ENCODE results near the gene EIF4ENIF1. TPM values are rescaled to one million over a fixed set of nuclear protein-coding genes. Genes with fewer than 3 reads are reported as not detected.
A peak's percentile ranks its signal among the peaks of the same experiment; 100 is the strongest.

Gene EIF4ENIF1
- total RNA-seq, 2 experiments from 2014 or later, result 9.4 to 10.6 TPM

DNA sequence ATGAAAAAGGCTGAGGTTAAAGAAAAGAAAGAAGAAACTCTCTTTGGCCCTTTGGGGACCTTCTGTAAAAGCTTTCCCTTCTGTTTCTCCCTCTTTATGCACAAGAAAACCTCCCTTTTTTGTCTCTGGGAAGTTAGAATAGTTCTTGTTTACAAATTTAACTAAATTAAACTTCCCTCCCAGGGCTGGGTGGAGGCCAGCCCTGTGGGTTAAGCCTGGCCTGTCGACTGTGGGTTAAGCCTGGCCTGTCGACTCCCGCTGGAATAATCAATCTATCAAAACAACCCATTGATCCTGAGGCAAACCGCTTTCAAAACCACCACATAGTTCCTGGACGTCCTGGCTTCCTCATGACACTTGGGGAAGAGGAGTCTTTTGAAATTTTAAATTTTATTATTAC is 91.4 kb downstream of the EIF4ENIF1 start:
- H3K9me3 ChIP-seq (ENCODE audit: control insufficient read depth in 1 of 2, insufficient read depth in 1 of 2, low read length in 2 of 2), result no peaks in the 10 kb centered on the region
- TF ChIP-seq, protein P1, sequence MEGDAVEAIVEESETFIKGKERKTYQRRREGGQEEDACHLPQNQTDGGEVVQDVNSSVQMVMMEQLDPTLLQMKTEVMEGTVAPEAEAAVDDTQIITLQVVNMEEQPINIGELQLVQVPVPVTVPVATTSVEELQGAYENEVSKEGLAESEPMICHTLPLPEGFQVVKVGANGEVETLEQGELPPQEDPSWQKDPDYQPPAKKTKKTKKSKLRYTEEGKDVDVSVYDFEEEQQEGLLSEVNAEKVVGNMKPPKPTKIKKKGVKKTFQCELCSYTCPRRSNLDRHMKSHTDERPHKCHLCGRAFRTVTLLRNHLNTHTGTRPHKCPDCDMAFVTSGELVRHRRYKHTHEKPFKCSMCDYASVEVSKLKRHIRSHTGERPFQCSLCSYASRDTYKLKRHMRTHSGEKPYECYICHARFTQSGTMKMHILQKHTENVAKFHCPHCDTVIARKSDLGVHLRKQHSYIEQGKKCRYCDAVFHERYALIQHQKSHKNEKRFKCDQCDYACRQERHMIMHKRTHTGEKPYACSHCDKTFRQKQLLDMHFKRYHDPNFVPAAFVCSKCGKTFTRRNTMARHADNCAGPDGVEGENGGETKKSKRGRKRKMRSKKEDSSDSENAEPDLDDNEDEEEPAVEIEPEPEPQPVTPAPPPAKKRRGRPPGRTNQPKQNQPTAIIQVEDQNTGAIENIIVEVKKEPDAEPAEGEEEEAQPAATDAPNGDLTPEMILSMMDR (IDR thresholded peaks at IDR 0.05), result no peak
- ChIA-PET CTCF (interaction anchor here (1.3 kb wide), 1 partner anchor 52 kb away, joined by 5 read pairs; the partner anchor contains the start of gene PATZ1), POLR2A (interaction anchor here (1.1 to 3.8 kb wide), 3 partner anchors 51 to 264 kb away, joined by 3 to 37 read pairs (median 4); partner anchors contain the start of genes PATZ1 and PISD)
- H3K4me3 ChIP-seq (ENCODE audit: low read length), result no peak overlapping the region
- peak overlapping the region; percentile 79 for H3K4me3 Mint-ChIP-seq
- no peak overlapping the region for H3K27ac Mint-ChIP-seq
- no peaks in the 10 kb centered on the region for H3K27me3 ChIP-seq (ENCODE audit: control insufficient read depth in 1 of 2, insufficient read depth in 2 of 2, low read length in 2 of 2)
- peaks cover 18% of the 10 kb centered on the region for H3K4me1 Mint-ChIP-seq (ENCODE audit: low read depth)
- H3K36me3 Mint-ChIP-seq (ENCODE audit: low read depth), result peaks cover 25% of the 10 kb centered on the region
- H3K36me3 ChIP-seq (ENCODE audit: insufficient read depth, low read length), result peaks cover 3% of the 10 kb centered on the region
- H3K27me3 Mint-ChIP-seq, result no peaks in the 10 kb centered on the region
- DNase-seq (no peak), ATAC-seq (ENCODE audit: poor library complexity) (no peak)
- intact Hi-C loops (cut with DNase I, micrococcal nuclease), result loop anchor here in 1 of 2 experiments (2.0 to 5.0 kb wide), 2 partner anchors 91 to 354 kb away; partner anchors contain the start of genes DEPDC5, EIF4ENIF1 and PRR14L
- H3K27ac ChIP-seq (ENCODE audit: low read depth in 1 of 2, low read length in 2 of 2), result no peak overlapping the region
- H3K9me3 Mint-ChIP-seq, result no peaks in the 10 kb centered on the region
- peaks cover 22% of the 10 kb centered on the region for H3K4me1 ChIP-seq (ENCODE audit: insufficient read depth, low read length)

DNA sequence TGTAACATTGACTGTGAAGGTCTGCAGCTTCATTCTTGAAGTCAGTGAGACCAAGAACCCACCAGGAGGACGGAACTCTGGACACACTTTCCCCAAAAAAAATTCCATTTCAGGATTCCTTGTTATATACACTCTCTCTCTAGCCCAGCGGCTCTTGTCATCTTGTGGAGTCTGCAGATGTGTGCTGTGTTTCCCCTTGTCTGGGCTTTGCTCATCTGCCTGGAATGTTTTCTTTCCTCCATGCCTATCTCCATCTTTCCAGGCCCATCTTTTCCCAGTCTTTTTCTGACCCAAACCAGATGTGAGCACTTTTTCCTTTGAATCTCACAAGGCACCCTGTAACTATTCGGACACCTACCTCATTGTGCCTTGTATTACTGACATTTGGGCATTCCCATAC is 95.3 kb downstream of the EIF4ENIF1 start:
- no peak for ATAC-seq (ENCODE audit: poor library complexity)
- ChIA-PET CTCF (no interaction called here), POLR2A (no interaction called here)
- Histone ChIP-seq H3K27ac (ENCODE audit: low read depth in 1 of 2, low read length in 2 of 2) (no peak overlapping the region), H3K27me3 (ENCODE audit: control insufficient read depth in 1 of 2, insufficient read depth in 2 of 2, low read length in 2 of 2) (no peaks in the 10 kb centered on the region), H3K4me3 (ENCODE audit: low read length) (no peak overlapping the region), H3K4me1 (ENCODE audit: insufficient read depth, low read length) (peaks cover 5% of the 10 kb centered on the region), H3K36me3 (ENCODE audit: insufficient read depth, low read length) (no peaks in the 10 kb centered on the region), H3K9me3 (ENCODE audit: control insufficient read depth in 1 of 2, insufficient read depth in 1 of 2, low read length in 2 of 2) (no peaks in the 10 kb centered on the region)
- peaks cover under 1% of the 10 kb centered on the region for H3K36me3 Mint-ChIP-seq (ENCODE audit: low read depth)
- H3K9me3 Mint-ChIP-seq, result no peaks in the 10 kb centered on the region
- DNase-seq, result no peak
- no peaks in the 10 kb centered on the region for H3K4me1 Mint-ChIP-seq (ENCODE audit: low read depth)
- no peak overlapping the region for H3K27ac Mint-ChIP-seq
- intact Hi-C loops (cut with DNase I, micrococcal nuclease), result no loop called here
- TF ChIP-seq, protein P1 (IDR thresholded peaks at IDR 0.05), result no peak
- H3K4me3 Mint-ChIP-seq, result no peak overlapping the region
- H3K27me3 Mint-ChIP-seq, result no peaks in the 10 kb centered on the region

DNA sequence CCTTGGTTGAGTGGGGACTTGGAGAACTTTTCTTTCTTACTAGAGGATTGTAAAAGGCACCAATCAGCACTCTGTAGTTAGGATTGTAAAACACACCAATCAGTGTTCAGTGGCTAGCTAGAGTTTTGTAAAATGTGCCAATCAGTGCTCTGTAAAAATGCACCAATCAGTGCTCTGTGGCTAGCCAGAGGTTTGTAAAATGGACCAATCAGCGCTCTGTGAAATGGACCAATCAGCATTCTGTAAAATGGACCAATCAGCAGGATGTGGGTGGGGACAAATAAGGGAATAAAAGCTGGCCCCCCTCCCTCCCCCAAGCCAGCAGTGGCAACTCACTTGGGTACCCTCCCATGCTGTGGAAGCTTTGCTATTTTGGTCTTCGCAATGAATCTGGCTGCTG is 95.7 kb downstream of the EIF4ENIF1 start:
- no peak overlapping the region for H3K4me3 ChIP-seq (ENCODE audit: low read length)
- DNase-seq, result no peak
- no peak for ATAC-seq (ENCODE audit: poor library complexity)
- H3K4me1 Mint-ChIP-seq (ENCODE audit: low read depth), result no peaks in the 10 kb centered on the region
- H3K4me1 ChIP-seq (ENCODE audit: insufficient read depth, low read length), result peaks cover 2% of the 10 kb centered on the region
- ChIA-PET POLR2A (no interaction called here), CTCF (no interaction called here)
- H3K9me3 Mint-ChIP-seq, result no peaks in the 10 kb centered on the region
- H3K27me3 ChIP-seq (ENCODE audit: control insufficient read depth in 1 of 2, insufficient read depth in 2 of 2, low read length in 2 of 2), result no peaks in the 10 kb centered on the region
- no peak overlapping the region for H3K4me3 Mint-ChIP-seq
- no peaks in the 10 kb centered on the region for H3K36me3 ChIP-seq (ENCODE audit: insufficient read depth, low read length)
- intact Hi-C loops (cut with DNase I, micrococcal nuclease), result no loop called here
- TF ChIP-seq, protein P1 (IDR thresholded peaks at IDR 0.05), result no peak
- no peaks in the 10 kb centered on the region for H3K27me3 Mint-ChIP-seq
- no peaks in the 10 kb centered on the region for H3K36me3 Mint-ChIP-seq (ENCODE audit: low read depth)
- H3K27ac ChIP-seq (ENCODE audit: low read depth in 1 of 2, low read length in 2 of 2), result no peak overlapping the region
- H3K9me3 ChIP-seq (ENCODE audit: control insufficient read depth in 1 of 2, insufficient read depth in 1 of 2, low read length in 2 of 2), result no peaks in the 10 kb centered on the region
- no peak overlapping the region for H3K27ac Mint-ChIP-seq

Other genes with a start within 250 kb of the EIF4ENIF1 start
- 1,000 to 10,000 TPM; 1,063 to 1,072 TPM for gene PIK3IP1, start 197.4 kb downstream of the EIF4ENIF1 start, total RNA-seq
- gene PATZ1, start 143.5 kb downstream of the EIF4ENIF1 start, total RNA-seq, result 10 to 100 TPM; 54.4 to 58.3 TPM
- gene DRG1, start 90.2 kb downstream of the EIF4ENIF1 start, total RNA-seq, result 10 to 100 TPM; 57.3 to 72.8 TPM
- gene SFI1, start 6.7 kb upstream of the EIF4ENIF1 start, total RNA-seq, result 100 to 1,000 TPM; 281 to 291 TPM
- 10 to 100 TPM; 23.4 to 25.3 TPM for gene PISD, start 172.4 kb upstream of the EIF4ENIF1 start, total RNA-seq